OCI-LY1 (cell line): Measurements from ENCODE around the gene CCDC127.
"Not testable (repeated sequence)": the region's sequence is repeated elsewhere in the genome, so short reads cannot be mapped to it uniquely, and the experiment has no call there.

ENCODE experiments used
- H2AFZ ChIP-seq: fragments of 200-600 bp; sonication (generic), shearing (Covaris generic); 2 replicates; pipeline ENCODE4 v1.6.0; 2014; ENCODE audit warnings: antibody characterized with exemption, mild to moderate bottlenecking, low read length
- H3F3A ChIP-seq: fragments of 200-600 bp; sonication (generic), shearing (Covaris generic); 2 replicates; pipeline ENCODE4 v1.6.0; 2014; ENCODE audit warnings: mild to moderate bottlenecking, antibody characterized with exemption, low read length, moderate library complexity; ENCODE audit not compliant: insufficient read depth
- H3K27ac ChIP-seq: fragments of 200-600 bp; sonication (generic); 2 replicates; pipeline ENCODE4 v1.5.1; 2014; ENCODE audit warnings: low read length, mixed run types, mild to moderate bottlenecking, low read depth; ENCODE audit not compliant: poor library complexity, severe bottlenecking
- H3K27me3 ChIP-seq: fragments of 200-600 bp; sonication (generic); 2 replicates; pipeline ENCODE4 v1.6.0; 2014; ENCODE audit warnings: antibody characterized with exemption, mild to moderate bottlenecking, low read length, moderate library complexity; ENCODE audit not compliant: insufficient read depth
- H3K36me3 ChIP-seq: fragments of 200-600 bp; sonication (generic); 2 replicates; pipeline ENCODE4 v1.6.1; 2014; ENCODE audit warnings: mild to moderate bottlenecking, antibody characterized with exemption, low read length, moderate library complexity, mixed read lengths; ENCODE audit not compliant: insufficient read depth
- H3K4me1 ChIP-seq: fragments of 200-600 bp; sonication (generic); 2 replicates; pipeline ENCODE4 v1.5.1; 2014; ENCODE audit warnings: mild to moderate bottlenecking, low read length, moderate library complexity; ENCODE audit not compliant: insufficient read depth, severe bottlenecking
- H3K4me2 ChIP-seq: fragments of 200-600 bp; sonication (generic), shearing (Covaris generic); 2 replicates; pipeline ENCODE4 v1.6.1; 2014; ENCODE audit warnings: low read length
- H3K4me3 ChIP-seq: fragments of 200-600 bp; sonication (generic); 2 replicates; pipeline ENCODE4 v1.5.1; 2014; ENCODE audit warnings: low read length, low read depth, mild to moderate bottlenecking, mixed read lengths; ENCODE audit not compliant: poor library complexity, severe bottlenecking
- H3K79me2 ChIP-seq: fragments of 200-600 bp; shearing (Covaris generic); 2 replicates; pipeline ENCODE4 v1.6.1; 2016; ENCODE audit warnings: mixed run types, low read length, mixed read lengths; ENCODE audit not compliant: insufficient read depth
- H3K9ac ChIP-seq: fragments of 200-600 bp; sonication (generic), shearing (Covaris generic); 2 replicates; pipeline ENCODE4 v1.6.1; 2014; ENCODE audit warnings: mild to moderate bottlenecking, low read length, mixed read lengths
- H3K9me2 ChIP-seq: fragments of 200-600 bp; sonication (generic), shearing (Covaris generic); 2 replicates; pipeline ENCODE4 v1.6.1; 2014; ENCODE audit warnings: low read depth, mild to moderate bottlenecking, low read length, mixed read lengths
- H3K9me3 ChIP-seq: fragments of 200-600 bp; shearing (Covaris generic); 2 replicates; pipeline ENCODE4 v1.6.1; 2014; ENCODE audit warnings: low read length, mixed read lengths
- H4K20me1 ChIP-seq: fragments of 200-600 bp; sonication (generic), shearing (Covaris generic); 2 replicates; pipeline ENCODE4 v1.6.0; 2016; ENCODE audit warnings: mild to moderate bottlenecking, low read length; ENCODE audit not compliant: insufficient read depth
- EZH2 ChIP-seq: fragments of 200-600 bp; sonication (generic), shearing (Covaris generic); IDR thresholded peaks from 2 replicates; pipeline ENCODE4 v1.8.0; 2017; ENCODE audit warnings: borderline replicate concordance, mixed run types, mild to moderate bottlenecking, antibody characterized with exemption, low read length, moderate library complexity, mixed read lengths
- TF ChIP-seq, protein P1 (sequence below): fragments of 200-600 bp; sonication (generic), shearing (Covaris generic); IDR thresholded peaks from 2 replicates; pipeline ENCODE4 v1.5.1; 2017; ENCODE audit warnings: mild to moderate bottlenecking, antibody characterized with exemption, low read length, moderate library complexity, mixed read lengths

CCDC127 gene, protein sequence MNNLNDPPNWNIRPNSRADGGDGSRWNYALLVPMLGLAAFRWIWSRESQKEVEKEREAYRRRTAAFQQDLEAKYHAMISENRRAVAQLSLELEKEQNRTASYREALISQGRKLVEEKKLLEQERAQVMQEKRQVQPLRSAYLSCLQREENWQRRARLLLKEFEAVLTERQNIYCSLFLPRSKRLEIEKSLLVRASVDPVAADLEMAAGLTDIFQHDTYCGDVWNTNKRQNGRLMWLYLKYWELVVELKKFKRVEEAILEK

DNA sequence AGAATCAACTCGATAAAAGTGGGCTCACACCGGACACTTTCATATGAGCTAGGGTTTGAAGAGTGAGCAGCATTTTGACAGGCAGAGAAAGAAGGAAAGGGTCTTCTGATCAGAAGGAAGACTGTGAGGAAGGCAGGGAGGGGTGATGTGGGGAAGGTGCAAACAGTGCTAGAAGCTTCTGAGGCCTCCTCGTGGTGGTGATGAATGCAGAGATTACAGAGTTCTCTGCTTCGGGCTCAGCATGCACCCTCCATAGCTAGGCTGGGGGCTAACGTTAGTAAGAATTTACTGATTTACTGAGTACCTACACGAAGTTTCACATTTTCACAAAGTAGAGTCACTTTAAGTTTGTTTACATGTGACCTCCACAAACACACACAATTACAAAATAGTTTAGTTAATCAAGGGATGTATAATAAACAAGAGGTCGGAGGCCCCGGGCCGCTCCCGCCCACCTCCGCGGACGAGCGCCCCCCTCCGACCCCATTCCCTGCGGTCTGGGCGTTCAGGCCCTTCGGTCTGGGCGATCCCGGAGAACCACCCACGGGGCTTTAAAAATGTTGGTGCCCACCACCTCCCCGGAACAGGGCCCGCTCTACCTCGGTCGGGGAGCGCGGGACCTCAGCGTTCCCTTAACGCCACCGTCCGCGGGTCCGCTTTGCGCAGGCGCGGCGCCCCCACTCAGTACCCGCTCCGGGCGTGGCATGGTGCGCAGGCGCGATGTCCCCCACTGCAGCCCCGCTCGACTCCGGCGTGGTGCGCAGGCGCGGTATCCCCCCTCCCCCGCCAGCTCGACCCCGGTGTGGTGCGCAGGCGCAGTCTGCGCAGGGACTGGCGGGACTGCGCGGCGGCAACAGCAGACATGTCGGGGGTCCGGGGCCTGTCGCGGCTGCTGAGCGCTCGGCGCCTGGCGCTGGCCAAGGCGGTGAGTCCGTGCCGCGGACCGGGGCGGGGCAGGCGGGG, at the start of gene CCDC127, which contains the start of gene SDHA:
CCDC127 (minus strand) TSS at position 660 of the 963 bp plus-strand sequence. CDS start 1,304 bp downstream, outside the sequence.
SDHA (plus strand) TSS at position 827 of the 963 bp plus-strand sequence; CDS start at position 863, 36 bp downstream.
- H3K4me3 ChIP-seq: peak within 1 kb of the TSS; percentile 97
- peaks cover 44% of the 10 kb centered on the region for H3K4me1 ChIP-seq
- not testable (repeated sequence) for H2AFZ ChIP-seq, H3K27me3 ChIP-seq, H3K9me2 ChIP-seq, H3F3A ChIP-seq, H3K9me3 ChIP-seq, H4K20me1 ChIP-seq
- peaks cover 54% of the 10 kb centered on the region for H3K79me2 ChIP-seq
- H3K4me2 ChIP-seq: peak within 1 kb of the TSS; percentile 85
- TF ChIP-seq, protein P1, sequence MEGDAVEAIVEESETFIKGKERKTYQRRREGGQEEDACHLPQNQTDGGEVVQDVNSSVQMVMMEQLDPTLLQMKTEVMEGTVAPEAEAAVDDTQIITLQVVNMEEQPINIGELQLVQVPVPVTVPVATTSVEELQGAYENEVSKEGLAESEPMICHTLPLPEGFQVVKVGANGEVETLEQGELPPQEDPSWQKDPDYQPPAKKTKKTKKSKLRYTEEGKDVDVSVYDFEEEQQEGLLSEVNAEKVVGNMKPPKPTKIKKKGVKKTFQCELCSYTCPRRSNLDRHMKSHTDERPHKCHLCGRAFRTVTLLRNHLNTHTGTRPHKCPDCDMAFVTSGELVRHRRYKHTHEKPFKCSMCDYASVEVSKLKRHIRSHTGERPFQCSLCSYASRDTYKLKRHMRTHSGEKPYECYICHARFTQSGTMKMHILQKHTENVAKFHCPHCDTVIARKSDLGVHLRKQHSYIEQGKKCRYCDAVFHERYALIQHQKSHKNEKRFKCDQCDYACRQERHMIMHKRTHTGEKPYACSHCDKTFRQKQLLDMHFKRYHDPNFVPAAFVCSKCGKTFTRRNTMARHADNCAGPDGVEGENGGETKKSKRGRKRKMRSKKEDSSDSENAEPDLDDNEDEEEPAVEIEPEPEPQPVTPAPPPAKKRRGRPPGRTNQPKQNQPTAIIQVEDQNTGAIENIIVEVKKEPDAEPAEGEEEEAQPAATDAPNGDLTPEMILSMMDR: peak; percentile 65
- H3K27ac ChIP-seq: peak within 1 kb of the TSS; percentile 55
- H3K9ac ChIP-seq: peak within 1 kb of the TSS; percentile 95
- peaks cover 20% of the 10 kb centered on the region for H3K36me3 ChIP-seq

DNA sequence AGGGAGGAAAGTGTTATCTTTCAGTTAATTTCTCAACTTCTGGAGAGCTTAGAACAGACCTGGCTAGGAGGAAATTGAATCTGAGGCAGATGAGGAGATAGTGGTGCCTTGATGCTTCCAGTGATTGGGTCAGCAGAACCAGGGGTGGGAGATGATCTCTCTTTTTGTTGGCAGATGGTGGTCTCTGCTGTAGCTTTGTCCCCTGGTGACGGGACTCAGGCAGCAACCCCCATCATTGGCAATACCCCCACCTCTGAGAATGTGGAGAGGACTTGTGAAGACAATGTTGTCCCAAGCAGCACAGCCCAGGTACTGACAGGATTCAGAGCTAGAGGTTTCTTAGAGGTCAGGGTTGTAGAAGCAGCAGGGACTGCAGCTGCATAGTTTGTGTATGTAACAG, 49.8 kb upstream of the CCDC127 start:
- no peaks in the 10 kb centered on the region for H4K20me1 ChIP-seq

DNA sequence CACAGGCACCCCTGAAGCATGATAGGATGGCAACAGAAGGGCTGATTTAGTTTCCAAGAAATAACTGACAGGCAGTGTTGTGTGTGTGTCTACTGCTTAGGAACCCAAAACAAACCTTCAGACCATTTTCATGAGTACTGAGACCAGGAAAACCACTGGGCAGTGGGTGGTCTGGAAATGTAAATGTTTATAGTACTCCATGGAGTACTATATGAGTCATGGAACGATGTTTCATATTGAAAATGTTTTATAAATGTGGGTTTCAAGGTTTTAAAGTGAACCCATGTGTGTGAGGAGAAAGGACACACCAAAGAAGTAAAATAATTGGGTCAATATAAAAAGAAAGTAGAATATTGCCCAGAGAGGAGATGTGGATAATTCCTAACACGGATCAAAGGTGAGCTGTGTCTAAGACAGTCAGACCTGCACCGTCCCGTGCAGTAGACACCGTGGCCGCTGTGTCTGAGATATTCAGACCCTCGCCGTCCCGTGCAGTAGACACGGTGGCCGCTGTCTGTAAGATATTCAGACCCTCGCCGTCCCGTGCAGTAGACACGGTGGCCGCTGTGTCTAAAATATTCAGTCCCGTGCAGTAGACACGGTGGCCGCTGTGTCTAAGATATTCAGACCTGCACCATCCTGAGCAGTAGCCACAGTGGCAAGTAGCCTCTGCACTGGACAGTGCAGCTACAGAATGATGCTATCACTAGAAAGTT, 48.5 kb upstream of the CCDC127 start:
- not testable (repeated sequence) for H3K27ac ChIP-seq, H3K9me2 ChIP-seq, H3K9ac ChIP-seq, H4K20me1 ChIP-seq, H3K9me3 ChIP-seq, H3K27me3 ChIP-seq, H3K79me2 ChIP-seq, H3F3A ChIP-seq, H2AFZ ChIP-seq, H3K4me3 ChIP-seq, H3K4me2 ChIP-seq
- H3K36me3 ChIP-seq: peaks cover 16% of the 10 kb centered on the region
- peaks cover 12% of the 10 kb centered on the region for H3K4me1 ChIP-seq

More for the DNA sequence above, 49.8 kb upstream of the CCDC127 start:
- Histone ChIP-seq H3K36me3 (peaks cover 16% of the 10 kb centered on the region), H3F3A (no peaks in the 10 kb centered on the region), H3K9me3 (no peaks in the 10 kb centered on the region), H3K79me2 (no peaks in the 10 kb centered on the region), H3K4me3 (no peak overlapping the region), H3K27me3 (no peaks in the 10 kb centered on the region), H2AFZ (no peak overlapping the region), H3K9me2 (no peaks in the 10 kb centered on the region), H3K4me2 (no peak overlapping the region), H3K27ac (no peak overlapping the region), H3K4me1 (peaks cover 15% of the 10 kb centered on the region), H3K9ac (no peak overlapping the region)
- TF ChIP-seq, protein P1: no peak
- no peak for TF ChIP-seq EZH2
